Neural cell (in vitro differentiated cells): ENCODE data around the gene GRIK3. TPM values are rescaled to one million over a fixed set of nuclear protein-coding genes. Genes with fewer than 3 reads are reported as not detected.

ENCODE experiments used
- H2AFZ ChIP-seq: fragments of 200-600, 300-800 bp; sonication (generic), shearing (Covaris generic); 2 replicates; pipeline ENCODE4 v1.6.0; 2014; ENCODE audit warnings: low read depth, mild to moderate bottlenecking, antibody characterized with exemption, low read length, moderate library complexity
- H3F3A ChIP-seq: fragments of 200-600 bp; shearing (Covaris generic); 2 replicates; pipeline ENCODE4 v1.6.1; 2016; ENCODE audit warnings: mild to moderate bottlenecking, moderate library complexity, mixed read lengths, antibody characterized with exemption, low read length; ENCODE audit not compliant: insufficient read depth, poor library complexity, severe bottlenecking
- H3K27ac ChIP-seq: fragments of 200-600, 300-800 bp; sonication (generic), shearing (Covaris generic); 2 replicates; pipeline ENCODE4 v1.5.1; 2014; ENCODE audit warnings: mild to moderate bottlenecking, low read length, moderate library complexity
- H3K27me3 ChIP-seq: fragments of 300-800, 200-600 bp; sonication (generic), shearing (Covaris generic); 2 replicates; pipeline ENCODE4 v1.6.0; 2014; ENCODE audit warnings: mild to moderate bottlenecking, low read depth, low read length, moderate library complexity; ENCODE audit not compliant: insufficient read depth
- H3K36me3 ChIP-seq: fragments of 300-800, 200-600 bp; sonication (generic), shearing (Covaris generic); 2 replicates; pipeline ENCODE4 v1.5.1; 2014; ENCODE audit warnings: mild to moderate bottlenecking, antibody characterized with exemption, low read length, moderate library complexity; ENCODE audit not compliant: insufficient read depth
- H3K4me2 ChIP-seq: fragments of 300-800, 200-600 bp; sonication (generic), shearing (Covaris generic); 2 replicates; pipeline ENCODE4 v1.6.0; 2014; ENCODE audit warnings: mild to moderate bottlenecking, low read length
- H3K4me3 ChIP-seq: fragments of 300-800, 200-600 bp; sonication (generic), shearing (Covaris generic); 2 replicates; pipeline ENCODE4 v1.5.1; 2014; ENCODE audit warnings: mild to moderate bottlenecking, low read length, moderate library complexity
- H3K79me2 ChIP-seq: fragments of 200-600 bp; shearing (Covaris generic); replicated peaks from 2 replicates; pipeline ENCODE4 v1.6.0; 2014; ENCODE audit warnings: mild to moderate bottlenecking, low read length, moderate library complexity; ENCODE audit not compliant: insufficient read depth
- H3K9ac ChIP-seq: fragments of 300-800, 200-600 bp; sonication (generic), shearing (Covaris generic); 2 replicates; pipeline ENCODE4 v1.6.1; 2016; ENCODE audit warnings: mild to moderate bottlenecking, low read length, mixed read lengths
- H3K9me2 ChIP-seq: fragments of 200-600 bp; shearing (Covaris generic); 2 replicates; pipeline ENCODE4 v1.6.1; 2016; ENCODE audit warnings: mild to moderate bottlenecking, low read length, mixed read lengths; ENCODE audit not compliant: insufficient read depth
- H3K9me3 ChIP-seq: fragments of 200-600, 300-800 bp; sonication (generic), shearing (Covaris generic); 2 replicates; pipeline ENCODE4 v1.6.1; 2016; ENCODE audit warnings: mild to moderate bottlenecking, mixed run types, low read length, moderate library complexity, mixed read lengths
- H4K20me1 ChIP-seq: fragments of 200-600 bp; shearing (Covaris generic); 2 replicates; pipeline ENCODE4 v1.6.1; 2016; ENCODE audit warnings: mild to moderate bottlenecking, mixed run types; ENCODE audit not compliant: insufficient read depth
- EP300 ChIP-seq: fragments of 450-650 bp; conservative IDR thresholded peaks from 2 replicates; pipeline ENCODE4 v1.6.1; 2014; ENCODE audit warnings: antibody characterized with exemption, mild to moderate bottlenecking, moderate library complexity; ENCODE audit not compliant: poor library complexity, severe bottlenecking
- MXI1 ChIP-seq: fragments of 450-650 bp; conservative IDR thresholded peaks from 2 replicates; pipeline ENCODE4 v1.6.1; 2014; ENCODE audit warnings: antibody characterized with exemption, mild to moderate bottlenecking; ENCODE audit not compliant: poor library complexity, severe bottlenecking
- POLR2AphosphoS5 ChIP-seq: IDR thresholded peaks from 2 replicates; pipeline ENCODE4 v1.6.1; 2012
- RAD21 ChIP-seq: fragments of 450-650 bp; conservative IDR thresholded peaks from 2 replicates; pipeline ENCODE4 v1.6.1; 2014; ENCODE audit warnings: antibody characterized with exemption, mild to moderate bottlenecking, moderate library complexity
- SMC3 ChIP-seq: fragments of 450-650 bp; conservative IDR thresholded peaks from 2 replicates; pipeline ENCODE4 v1.6.1; 2014; ENCODE audit warnings: antibody characterized with exemption, mild to moderate bottlenecking, moderate library complexity; ENCODE audit not compliant: poor library complexity
- TAF1 ChIP-seq: IDR thresholded peaks from 2 replicates; pipeline ENCODE4 v1.6.1; 2012; ENCODE audit warnings: low read depth
- polyA plus RNA-seq: library from polyadenylated mRNA; depleted of rRNA; stranded (reverse); fragments of >200 nt; gene quantifications from 2 replicates; pipeline ENCODE4 v1.2.3, GENCODE V29; 2014
- TF ChIP-seq, protein P1 (sequence below): IDR thresholded peaks from 2 replicates; pipeline ENCODE4 v1.6.1; 2012; ENCODE audit warnings: borderline replicate concordance
- TF ChIP-seq, protein P2 (sequence below): fragments of 450-650 bp; IDR thresholded peaks from 2 replicates; pipeline ENCODE4 v1.5.1; 2014; ENCODE audit warnings: antibody characterized with exemption, mild to moderate bottlenecking, moderate library complexity; ENCODE audit not compliant: poor library complexity, severe bottlenecking

Gene GRIK3
- polyA plus RNA-seq, 1 donor from 2014 or later, result 5.0 TPM

GRCh38 chr1:36888811-36889477 lies 145.4 kb downstream of the GRIK3 start:
- Histone ChIP-seq H3K9me3 (no peaks in the 10 kb centered on the region), H3K9me2 (no peaks in the 10 kb centered on the region), H3K4me2 (no peak overlapping the region), H3K9ac (no peak overlapping the region), H3F3A (no peaks in the 10 kb centered on the region), H4K20me1 (no peaks in the 10 kb centered on the region), H3K79me2 (no peaks in the 10 kb centered on the region), H3K4me3 (no peak overlapping the region), H3K36me3 (no peaks in the 10 kb centered on the region), H3K27me3 (no peaks in the 10 kb centered on the region), H3K27ac (no peak overlapping the region), H2AFZ (no peak overlapping the region)
- TF ChIP-seq, protein P1, sequence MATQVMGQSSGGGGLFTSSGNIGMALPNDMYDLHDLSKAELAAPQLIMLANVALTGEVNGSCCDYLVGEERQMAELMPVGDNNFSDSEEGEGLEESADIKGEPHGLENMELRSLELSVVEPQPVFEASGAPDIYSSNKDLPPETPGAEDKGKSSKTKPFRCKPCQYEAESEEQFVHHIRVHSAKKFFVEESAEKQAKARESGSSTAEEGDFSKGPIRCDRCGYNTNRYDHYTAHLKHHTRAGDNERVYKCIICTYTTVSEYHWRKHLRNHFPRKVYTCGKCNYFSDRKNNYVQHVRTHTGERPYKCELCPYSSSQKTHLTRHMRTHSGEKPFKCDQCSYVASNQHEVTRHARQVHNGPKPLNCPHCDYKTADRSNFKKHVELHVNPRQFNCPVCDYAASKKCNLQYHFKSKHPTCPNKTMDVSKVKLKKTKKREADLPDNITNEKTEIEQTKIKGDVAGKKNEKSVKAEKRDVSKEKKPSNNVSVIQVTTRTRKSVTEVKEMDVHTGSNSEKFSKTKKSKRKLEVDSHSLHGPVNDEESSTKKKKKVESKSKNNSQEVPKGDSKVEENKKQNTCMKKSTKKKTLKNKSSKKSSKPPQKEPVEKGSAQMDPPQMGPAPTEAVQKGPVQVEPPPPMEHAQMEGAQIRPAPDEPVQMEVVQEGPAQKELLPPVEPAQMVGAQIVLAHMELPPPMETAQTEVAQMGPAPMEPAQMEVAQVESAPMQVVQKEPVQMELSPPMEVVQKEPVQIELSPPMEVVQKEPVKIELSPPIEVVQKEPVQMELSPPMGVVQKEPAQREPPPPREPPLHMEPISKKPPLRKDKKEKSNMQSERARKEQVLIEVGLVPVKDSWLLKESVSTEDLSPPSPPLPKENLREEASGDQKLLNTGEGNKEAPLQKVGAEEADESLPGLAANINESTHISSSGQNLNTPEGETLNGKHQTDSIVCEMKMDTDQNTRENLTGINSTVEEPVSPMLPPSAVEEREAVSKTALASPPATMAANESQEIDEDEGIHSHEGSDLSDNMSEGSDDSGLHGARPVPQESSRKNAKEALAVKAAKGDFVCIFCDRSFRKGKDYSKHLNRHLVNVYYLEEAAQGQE, result no peak
- TF ChIP-seq EP300 (no peak), SMC3 (no peak), RAD21 (no peak), MXI1 (no peak), POLR2AphosphoS5 (no peak), TAF1 (no peak)
- TF ChIP-seq, protein P2, sequence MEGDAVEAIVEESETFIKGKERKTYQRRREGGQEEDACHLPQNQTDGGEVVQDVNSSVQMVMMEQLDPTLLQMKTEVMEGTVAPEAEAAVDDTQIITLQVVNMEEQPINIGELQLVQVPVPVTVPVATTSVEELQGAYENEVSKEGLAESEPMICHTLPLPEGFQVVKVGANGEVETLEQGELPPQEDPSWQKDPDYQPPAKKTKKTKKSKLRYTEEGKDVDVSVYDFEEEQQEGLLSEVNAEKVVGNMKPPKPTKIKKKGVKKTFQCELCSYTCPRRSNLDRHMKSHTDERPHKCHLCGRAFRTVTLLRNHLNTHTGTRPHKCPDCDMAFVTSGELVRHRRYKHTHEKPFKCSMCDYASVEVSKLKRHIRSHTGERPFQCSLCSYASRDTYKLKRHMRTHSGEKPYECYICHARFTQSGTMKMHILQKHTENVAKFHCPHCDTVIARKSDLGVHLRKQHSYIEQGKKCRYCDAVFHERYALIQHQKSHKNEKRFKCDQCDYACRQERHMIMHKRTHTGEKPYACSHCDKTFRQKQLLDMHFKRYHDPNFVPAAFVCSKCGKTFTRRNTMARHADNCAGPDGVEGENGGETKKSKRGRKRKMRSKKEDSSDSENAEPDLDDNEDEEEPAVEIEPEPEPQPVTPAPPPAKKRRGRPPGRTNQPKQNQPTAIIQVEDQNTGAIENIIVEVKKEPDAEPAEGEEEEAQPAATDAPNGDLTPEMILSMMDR, result no peak

- Histone ChIP-seq H3K27me3 (no peaks in the 10 kb centered on the region), H3K36me3 (no peaks in the 10 kb centered on the region), H3F3A (no peaks in the 10 kb centered on the region), H3K9ac (no peak overlapping the region), H3K9me2 (no peaks in the 10 kb centered on the region), H3K4me3 (no peak overlapping the region), H3K4me2 (no peak overlapping the region), H3K27ac (peak overlapping the region; percentile 35), H3K9me3 (no peaks in the 10 kb centered on the region), H2AFZ (no peak overlapping the region), H3K79me2 (no peaks in the 10 kb centered on the region), H4K20me1 (no peaks in the 10 kb centered on the region)
- TF ChIP-seq TAF1 (no peak), POLR2AphosphoS5 (peak; percentile 63), RAD21 (peak; percentile 64), SMC3 (peak; percentile 46), MXI1 (no peak)
- TF ChIP-seq, protein P2, result peak; percentile 57
Measured at GRCh38 chr1:36885540-36886357, 148.6 kb downstream of the GRIK3 start.
